Progenitor cell of endocrine pancreas (in vitro differentiated cells): ENCODE data around the gene LRRC4. TPM values are rescaled to one million over a fixed set of nuclear protein-coding genes. Genes with fewer than 3 reads are reported as not detected.
A peak's percentile ranks its signal among the peaks of the same experiment; 100 is the strongest.

Experiments used
- DNase-seq: peaks from one replicate; pipeline ENCODE4 v3.0.0; 2021; ENCODE audit warnings: low spot score; ENCODE audit not compliant: unreplicated experiment
- H3K27ac Mint-ChIP-seq: 2 replicates; pipeline ENCODE4 v1.8.0; 2021; ENCODE audit warnings: mild to moderate bottlenecking, moderate library complexity, mixed read lengths
- H3K27me3 Mint-ChIP-seq: 2 replicates; pipeline ENCODE4 v1.8.0; 2021; ENCODE audit warnings: mixed read lengths
- H3K36me3 Mint-ChIP-seq: 2 replicates; pipeline ENCODE4 v1.8.0; 2022; ENCODE audit warnings: mixed read lengths; ENCODE audit not compliant: insufficient read depth
- H3K4me1 Mint-ChIP-seq: 2 replicates; pipeline ENCODE4 v1.8.0; 2021; ENCODE audit warnings: low read depth, mixed read lengths
- H3K4me3 Mint-ChIP-seq: 2 replicates; pipeline ENCODE4 v1.8.0; 2021; ENCODE audit warnings: low read depth, mild to moderate bottlenecking, moderate library complexity, mixed read lengths
- H3K9me3 Mint-ChIP-seq: 2 replicates; pipeline ENCODE4 v1.8.0; 2021; ENCODE audit warnings: low read depth, mixed read lengths
- CTCF ChIP-seq: fragments of 200-600 bp; sonication (generic); IDR thresholded peaks from one replicate; pipeline ENCODE4 v1.5.0; 2021; ENCODE audit warnings: antibody characterized with exemption, mild to moderate bottlenecking; ENCODE audit not compliant: unreplicated experiment
- total RNA-seq: library from RNA; stranded (reverse); gene quantifications from 2 replicates; pipeline ENCODE4 v1.2.1, GENCODE V29; 2021

The LRRC4 gene
- total RNA-seq, 1 donor from 2014 or later: 19.4 TPM

DNA sequence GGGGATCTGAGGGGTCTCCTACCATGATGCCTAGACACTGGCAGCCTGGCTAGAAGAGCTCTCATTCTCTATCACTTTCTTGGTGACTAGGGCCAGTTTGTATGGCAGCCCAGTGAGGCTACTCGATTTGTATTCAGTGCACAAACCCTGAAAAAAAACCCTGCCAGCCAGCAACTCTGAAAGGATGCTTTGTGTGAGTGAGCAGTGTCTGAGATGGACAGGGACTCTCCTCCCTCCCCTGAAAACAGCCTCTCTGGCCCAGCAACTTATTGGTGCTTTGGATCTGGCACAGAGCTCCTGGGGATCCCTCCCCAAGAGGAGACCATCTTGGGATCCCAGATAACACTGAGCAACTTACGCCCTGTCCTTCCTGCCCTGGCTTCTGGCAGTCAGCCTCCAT, 10.8 kb upstream of the LRRC4 start:
- no peaks in the 10 kb centered on the region for H3K9me3 Mint-ChIP-seq
- H3K4me1 Mint-ChIP-seq: peaks cover 6% of the 10 kb centered on the region
- H3K27ac Mint-ChIP-seq: no peak overlapping the region
- no peak overlapping the region for H3K4me3 Mint-ChIP-seq
- H3K27me3 Mint-ChIP-seq: no peaks in the 10 kb centered on the region
- no peak for DNase-seq
- TF ChIP-seq CTCF: no peak
- no peaks in the 10 kb centered on the region for H3K36me3 Mint-ChIP-seq

GRCh38 chr7:128041203-128041602, 10.0 kb upstream of the LRRC4 start:
- Mint-ChIP-seq H3K27ac (peak overlapping the region; percentile 24), H3K9me3 (no peaks in the 10 kb centered on the region), H3K4me3 (no peak overlapping the region), H3K36me3 (no peaks in the 10 kb centered on the region), H3K27me3 (no peaks in the 10 kb centered on the region), H3K4me1 (peaks cover 6% of the 10 kb centered on the region)
- TF ChIP-seq CTCF: no peak
- no peak for DNase-seq

GRCh38 chr7:128040205-128040604, 9.0 kb upstream of the LRRC4 start:
- H3K4me3 Mint-ChIP-seq: no peak overlapping the region
- H3K27me3 Mint-ChIP-seq: no peaks in the 10 kb centered on the region
- TF ChIP-seq CTCF: no peak
- no peak for DNase-seq
- H3K9me3 Mint-ChIP-seq: no peaks in the 10 kb centered on the region
- H3K4me1 Mint-ChIP-seq: peaks cover 6% of the 10 kb centered on the region
- H3K27ac Mint-ChIP-seq: no peak overlapping the region
- H3K36me3 Mint-ChIP-seq: no peaks in the 10 kb centered on the region

DNA sequence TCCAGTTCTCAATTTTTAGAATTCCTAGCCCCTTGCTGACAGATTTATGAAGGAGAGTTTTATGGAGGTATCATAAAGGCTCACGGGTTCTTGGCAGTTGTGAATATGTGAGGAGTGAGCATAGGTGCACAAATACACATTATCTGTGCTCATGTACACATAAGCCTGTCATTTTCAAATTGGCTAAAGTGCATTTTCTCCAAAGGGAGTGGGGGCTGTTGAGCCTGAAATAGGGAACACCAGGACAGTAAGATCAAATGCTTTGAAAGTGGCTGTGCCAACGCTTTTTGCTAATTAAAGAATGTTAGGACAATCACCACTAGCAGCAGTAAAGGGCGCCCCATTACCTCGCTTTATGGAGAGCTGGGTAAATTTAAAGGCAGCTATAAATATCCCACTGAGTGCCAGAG, 8.3 kb upstream of the LRRC4 start:
- no peak for TF ChIP-seq CTCF
- Mint-ChIP-seq H3K9me3 (no peaks in the 10 kb centered on the region), H3K4me3 (no peak overlapping the region), H3K27me3 (no peaks in the 10 kb centered on the region), H3K4me1 (peaks cover 6% of the 10 kb centered on the region), H3K27ac (no peak overlapping the region), H3K36me3 (no peaks in the 10 kb centered on the region)
- DNase-seq: no peak

DNA sequence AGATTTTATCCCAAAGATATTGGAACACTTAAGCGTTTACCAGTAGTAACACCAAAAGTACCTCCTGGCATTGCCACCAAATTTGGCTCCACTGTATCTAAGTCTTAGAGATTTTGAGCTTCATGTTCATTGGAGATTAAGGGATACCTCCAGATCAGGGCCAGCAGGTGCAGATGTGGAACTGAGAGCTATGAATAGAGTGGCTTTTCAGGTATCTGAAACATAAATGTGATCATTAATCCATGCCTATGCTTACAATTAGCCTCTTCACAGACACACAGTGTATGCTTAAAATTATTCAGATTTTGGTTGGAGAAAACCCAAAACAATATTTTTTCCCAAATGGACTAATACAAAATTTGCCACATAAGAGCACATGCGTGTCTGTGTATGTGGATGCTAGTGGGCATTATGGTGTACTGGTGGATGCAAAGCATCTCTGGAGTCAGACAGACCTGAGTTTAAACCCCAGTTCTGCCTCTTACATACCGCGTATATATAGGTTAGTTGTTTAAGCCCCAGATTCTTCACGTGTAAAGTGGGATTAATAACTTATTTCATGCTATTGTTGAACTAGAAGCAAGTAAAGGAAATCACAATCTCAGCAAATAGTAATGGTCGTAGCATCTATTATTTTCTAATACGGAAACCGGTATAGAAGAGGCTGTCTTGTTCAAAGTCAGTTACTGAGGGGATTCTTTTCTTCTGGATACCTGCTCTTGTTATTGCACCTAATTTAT, 6.8 kb upstream of the LRRC4 start:
- no peaks in the 10 kb centered on the region for H3K36me3 Mint-ChIP-seq
- no peak for TF ChIP-seq CTCF
- H3K27me3 Mint-ChIP-seq: peaks cover 9% of the 10 kb centered on the region
- H3K4me3 Mint-ChIP-seq: no peak overlapping the region
- H3K4me1 Mint-ChIP-seq: peaks cover 9% of the 10 kb centered on the region
- H3K9me3 Mint-ChIP-seq: no peaks in the 10 kb centered on the region
- DNase-seq: no peak
- no peak overlapping the region for H3K27ac Mint-ChIP-seq
